ENCODE results near the gene ATP2C1. TPM values are rescaled to one million over a fixed set of nuclear protein-coding genes. Genes with fewer than 3 reads are reported as not detected.

Gene ATP2C1
- total and polyA plus RNA-seq, 9 of the 15 experiments (the other 6 are each of a cell fraction or from before 2014, with no cell fraction given) = 10.0 to 53.5 (median 27.9) TPM

- H4K20me1 ChIP-seq (replicated peaks; ENCODE audit: control insufficient read depth, insufficient read depth, low read length) = no peaks in the 10 kb centered on the region
- no peak overlapping the region for H2AFZ ChIP-seq (ENCODE audit: low read depth, low read length)
- no peak overlapping the region for H3K4me2 ChIP-seq (ENCODE audit: insufficient read depth, low read length)
- ATAC-seq (no peak), DNase-seq (ENCODE audit: extremely low read depth in 1 of 4, low spot score in 3 of 4) (no peak), FAIRE-seq (no peak)
- TF ChIP-seq ZNF133 (CRISPR knock-in tag; IDR thresholded peaks at IDR 0.05) = no peak
- no peak for TF ChIP-seq SFPQ (IDR thresholded peaks at IDR 0.05; ENCODE audit: low read depth, low read length)
- TF ChIP-seq SP1 (CRISPR knock-in tag; IDR thresholded peaks at IDR 0.05) = no peak
- no peak for TF ChIP-seq SRSF9 (IDR thresholded peaks at IDR 0.05; ENCODE audit: borderline replicate concordance, low read depth, low read length)
- TF ChIP-seq ZNF75A (CRISPR knock-in tag; IDR thresholded peaks at IDR 0.05) = no peak
- TF ChIP-seq RFX5 (IDR thresholded peaks at IDR 0.05; ENCODE audit: low read depth, low read length) = no peak
- TF ChIP-seq KHSRP (IDR thresholded peaks at IDR 0.05) = no peak
- TF ChIP-seq TCF7L2 (IDR thresholded peaks at IDR 0.05; ENCODE audit: low read depth, low read length) = no peak
- TF ChIP-seq ZBTB7A (IDR thresholded peaks at IDR 0.05; ENCODE audit: borderline replicate concordance, control insufficient read depth, low read depth, low read length) = no peak
- TF ChIP-seq TEAD4 (IDR thresholded peaks at IDR 0.05; ENCODE audit: low read length) = no peak
- no peak for TF ChIP-seq TEAD4 (CRISPR knock-in tag; IDR thresholded peaks at IDR 0.05; ENCODE audit: borderline replicate concordance)
- TF ChIP-seq ZNF347 (CRISPR knock-in tag; IDR thresholded peaks at IDR 0.05; ENCODE audit: low read depth) = no peak
- TF ChIP-seq ZNF707 (CRISPR knock-in tag; conservative IDR thresholded peaks at IDR 0.05) = no peak
- TF ChIP-seq GTF2A2 (tag; IDR thresholded peaks at IDR 0.05) = no peak
- no peak for TF ChIP-seq DDX20 (tag; IDR thresholded peaks at IDR 0.05; ENCODE audit: low read depth)
- TF ChIP-seq ZNF644 (tag; IDR thresholded peaks at IDR 0.05; ENCODE audit: low read depth) = no peak
- TF ChIP-seq TFAP4 (CRISPR knock-in tag; IDR thresholded peaks at IDR 0.05; ENCODE audit: borderline replicate concordance) = no peak
- no peak for TF ChIP-seq SRF (CRISPR knock-in tag; IDR thresholded peaks at IDR 0.05)
- no peak for TF ChIP-seq ELF1 (tag; IDR thresholded peaks at IDR 0.05)
- no peak for TF ChIP-seq NFIC (IDR thresholded peaks at IDR 0.05)
- BruUV-seq (replicated peaks) = no TSS peak
- CTCF ChIA-PET (ENCODE audit: low intra/inter-chr PET ratio) = no interaction called here
- no peaks in the 10 kb centered on the region for H3K9me3 ChIP-seq (replicated peaks; ENCODE audit: control insufficient read depth, insufficient read depth, low read depth, low read length)
- no peaks in the 10 kb centered on the region for H3K27me3 ChIP-seq (ENCODE audit: control insufficient read depth in 2 of 2, insufficient read depth in 2 of 2, low read length in 2 of 2)
- H3K36me3 ChIP-seq (ENCODE audit: control insufficient read depth, insufficient read depth, low read length) = peaks cover 45% of the 10 kb centered on the region
- POLR2A ChIA-PET = no interaction called here
- intact Hi-C loops (cut with micrococcal nuclease) (no loop called here), in situ Hi-C loops (cut with MboI) (no loop called here)
- H3K9ac ChIP-seq (ENCODE audit: insufficient read depth in 1 of 2, low read depth in 2 of 2, low read length in 2 of 2) = no peak overlapping the region
- 17% methylated on average over 2 of the region's 2 CpGs for WGBS (ENCODE audit: insufficient coverage, low coverage, missing lambda C conversion rate)
- no peak overlapping the region for H3K4me3 ChIP-seq
- no peaks in the 10 kb centered on the region for H3K9me1 ChIP-seq (ENCODE audit: control insufficient read depth, insufficient read depth, low read length)
- H3K79me2 ChIP-seq (ENCODE audit: control insufficient read depth, insufficient read depth, low read length) = no peaks in the 10 kb centered on the region
- no peaks in the 10 kb centered on the region for H3K4me1 ChIP-seq (replicated peaks in 1 of 2; ENCODE audit: control insufficient read depth in 2 of 2, insufficient read depth in 2 of 2, low read length in 2 of 2)
- no peak overlapping the region for H3K27ac ChIP-seq (ENCODE audit: extremely low read depth, low read depth, low read length)
These were observed 56.2 kb downstream of the ATP2C1 start for GRCh38 chr3:130950124-130950523.
